Ramos (cell line): ENCODE measurements around the gene CYFIP1.
"Not testable (repeated sequence)": the region's sequence is repeated elsewhere in the genome, so short reads cannot be mapped to it uniquely, and the experiment has no call there.

Experiments
- in situ Hi-C: fragments of 300-500 bp; cut with MboI; formaldehyde crosslinking; loops from one replicate; pipeline ENCODE4 v1.14.3; 2022; ENCODE audit warnings: low sequenced_read_pairs; ENCODE audit not compliant: unreplicated experiment

Gene CYFIP1

DNA sequence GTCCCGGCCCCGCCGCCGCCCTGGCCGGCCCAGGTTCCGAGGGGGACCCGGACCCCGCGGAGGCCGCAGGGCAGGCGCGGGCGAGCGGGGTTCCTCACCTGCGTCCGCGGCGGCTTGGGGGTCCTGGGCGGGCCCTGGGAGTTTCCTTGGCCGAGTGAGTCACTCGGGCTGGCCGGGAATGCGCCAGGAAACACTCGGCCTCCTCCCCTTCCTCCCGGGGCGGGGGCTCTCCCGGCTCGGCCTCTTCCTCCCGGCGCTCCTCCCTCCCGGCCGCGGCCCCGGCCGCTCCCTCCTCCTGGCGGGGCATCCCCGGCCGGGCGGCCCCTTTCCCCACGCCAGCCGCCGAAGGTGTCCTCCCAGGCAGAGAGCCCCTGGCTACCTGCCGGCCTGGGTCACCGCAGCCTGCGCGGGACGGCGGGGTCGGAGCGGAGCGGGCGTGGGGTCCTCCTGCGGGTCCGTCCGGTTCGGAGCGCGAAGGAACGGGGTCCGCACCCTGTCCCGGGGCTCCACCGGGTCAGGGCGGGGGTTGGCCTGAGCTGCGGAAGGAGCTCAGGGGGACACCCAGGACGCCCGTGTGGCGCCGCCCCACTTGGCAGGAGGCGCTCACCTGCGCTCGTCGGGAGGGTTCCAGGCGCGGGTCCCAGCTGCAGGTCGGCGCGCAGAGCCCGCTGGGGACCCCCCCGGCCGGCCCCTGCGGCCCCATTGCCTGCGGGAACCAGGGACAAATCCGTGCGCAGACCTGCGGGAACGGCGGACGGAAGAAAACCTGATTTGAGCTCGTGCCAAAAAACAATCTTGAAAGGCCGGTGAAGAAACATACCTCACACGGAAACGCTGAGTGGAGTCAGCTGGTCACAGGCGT is at the start of gene CYFIP1:
Gene CYFIP1, minus strand, starts transcription at position 180 of the 862 bp plus-strand sequence. CDS start 33,083 bp downstream, outside the sequence.
- in situ Hi-C loops = no loop called here

DNA sequence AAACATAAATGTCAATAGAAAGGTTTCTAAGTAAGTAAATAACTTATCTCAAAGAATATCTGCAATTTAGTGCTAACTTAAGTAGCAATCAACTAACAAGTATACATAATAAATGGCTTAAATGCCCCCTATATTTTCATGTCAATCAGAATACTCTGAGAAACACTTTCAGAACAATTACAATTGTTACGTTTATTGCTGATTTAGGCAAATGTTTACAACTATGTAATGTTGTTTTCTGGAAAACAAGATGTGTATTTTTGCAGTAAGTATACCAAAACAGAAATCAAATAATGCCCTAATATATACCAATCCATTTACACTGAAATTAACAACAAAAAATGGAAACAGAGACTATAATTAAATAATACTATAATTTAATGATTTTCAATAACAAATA is 46.0 kb upstream of the CYFIP1 start:
- in situ Hi-C loops = no loop called here

DNA sequence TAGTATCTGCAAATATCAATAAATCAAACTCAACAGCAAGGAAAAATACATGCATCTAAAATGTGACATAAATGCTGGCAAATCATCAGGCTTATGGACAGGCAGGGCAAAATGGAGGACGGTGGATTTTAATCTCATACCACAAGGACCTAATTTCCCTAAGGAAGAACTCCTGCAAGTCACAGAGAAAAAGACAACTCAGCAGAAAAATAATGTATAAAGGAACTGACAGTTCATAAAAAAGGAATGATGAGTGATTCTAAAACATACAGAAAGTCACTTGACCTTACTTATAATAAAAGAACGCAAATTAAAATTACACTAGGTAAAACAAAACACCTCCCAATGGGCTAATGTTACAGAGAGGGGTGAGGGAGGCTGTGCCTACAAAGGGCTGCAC is 42.0 kb upstream of the CYFIP1 start:
- in situ Hi-C loops = no loop called here

DNA sequence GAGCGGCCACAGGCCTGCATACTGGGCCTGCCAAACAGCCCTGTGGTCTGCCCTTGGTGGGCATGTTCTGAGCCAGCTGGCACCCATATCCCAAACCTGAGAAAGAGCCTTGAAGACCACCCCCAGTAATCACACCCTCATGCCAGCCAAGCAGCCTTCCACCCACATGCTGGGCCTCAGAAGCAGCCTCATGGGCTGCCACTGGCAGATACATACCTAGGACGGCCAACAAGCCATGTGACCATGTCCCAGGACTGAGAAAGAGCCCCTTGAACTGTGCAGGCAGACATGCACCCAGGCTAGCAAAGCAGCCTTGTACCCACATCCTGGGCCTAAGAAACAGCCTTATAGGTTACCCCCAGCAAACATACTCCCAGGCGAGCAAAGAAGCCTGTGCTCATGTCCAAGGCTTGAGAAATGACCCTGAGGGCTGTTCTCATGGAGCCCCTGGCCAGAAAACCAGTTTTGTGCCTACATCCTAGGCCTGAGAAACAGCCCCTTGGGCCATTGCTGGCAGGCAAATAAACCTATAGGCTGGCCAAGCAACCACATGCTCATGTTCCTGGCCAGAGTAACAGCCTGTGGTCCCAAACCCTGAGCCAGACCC is 34.3 kb upstream of the CYFIP1 start:
- in situ Hi-C loops = loop anchor here (10.0 kb wide), 1 partner anchor 60 kb away; no protein-coding TSS in a partner anchor

DNA sequence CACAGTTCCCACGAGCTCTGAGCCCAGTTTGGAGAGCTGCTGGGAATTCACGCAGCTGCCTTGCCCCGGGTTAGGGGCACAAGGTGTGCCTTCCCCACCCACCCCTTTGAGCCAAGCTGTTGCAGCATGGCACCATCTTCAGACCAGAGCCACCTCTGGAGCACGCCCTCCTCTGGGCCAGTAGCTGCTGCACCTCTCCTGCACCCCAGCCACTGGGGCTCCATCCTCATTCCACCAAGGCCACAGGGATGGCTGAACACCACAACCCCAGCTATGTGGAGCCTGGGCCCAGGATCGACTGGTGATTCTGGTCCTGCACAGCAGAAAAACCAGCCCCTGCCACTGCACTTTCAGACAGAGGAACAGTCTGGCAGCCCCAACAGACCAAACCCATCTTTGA is 33.5 kb upstream of the CYFIP1 start:
- in situ Hi-C loops = loop anchor here (10.0 kb wide), 1 partner anchor 61 kb away; no protein-coding TSS in a partner anchor

DNA sequence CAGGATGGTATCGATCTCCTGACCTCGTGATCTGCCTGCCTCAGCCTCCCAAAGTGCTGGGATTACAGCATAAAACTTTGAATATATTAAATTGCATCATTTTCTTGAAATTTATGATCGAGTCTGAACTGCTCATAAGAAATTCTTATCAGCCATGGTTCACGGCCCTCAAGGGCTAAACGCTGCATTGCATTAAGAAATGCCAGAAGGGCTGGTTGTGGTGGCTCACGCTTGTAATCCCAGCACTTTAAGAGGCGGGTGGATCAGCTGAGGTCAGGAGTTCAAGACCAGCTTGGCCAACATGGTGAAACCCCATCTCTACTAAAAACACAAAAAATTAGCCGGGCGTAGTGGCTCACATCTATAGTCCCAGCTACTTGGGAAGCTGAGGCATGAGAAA is 32.4 kb upstream of the CYFIP1 start:
- in situ Hi-C loops = loop anchor here (10.0 kb wide), 1 partner anchor 62 kb away; no protein-coding TSS in a partner anchor

DNA sequence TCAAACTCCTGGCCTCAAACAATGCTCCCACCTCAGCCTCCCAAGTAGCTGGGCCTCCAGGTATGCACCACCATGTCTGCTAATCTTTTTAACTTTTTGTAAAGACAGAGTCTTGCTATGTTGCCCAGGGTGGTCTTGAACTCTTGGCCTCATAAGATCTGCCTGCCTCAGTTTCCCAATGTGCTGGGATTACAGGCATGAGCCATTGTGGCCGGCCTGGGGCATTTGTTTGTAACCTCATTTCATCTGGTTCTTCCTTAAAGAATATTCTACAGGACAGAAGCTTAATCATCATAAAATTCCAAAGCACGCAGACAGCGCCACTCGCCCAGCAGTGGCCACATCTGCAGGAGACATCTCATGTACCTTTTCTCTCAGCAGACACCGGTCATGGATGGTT is 23.6 kb upstream of the CYFIP1 start:
- in situ Hi-C loops = no loop called here

DNA sequence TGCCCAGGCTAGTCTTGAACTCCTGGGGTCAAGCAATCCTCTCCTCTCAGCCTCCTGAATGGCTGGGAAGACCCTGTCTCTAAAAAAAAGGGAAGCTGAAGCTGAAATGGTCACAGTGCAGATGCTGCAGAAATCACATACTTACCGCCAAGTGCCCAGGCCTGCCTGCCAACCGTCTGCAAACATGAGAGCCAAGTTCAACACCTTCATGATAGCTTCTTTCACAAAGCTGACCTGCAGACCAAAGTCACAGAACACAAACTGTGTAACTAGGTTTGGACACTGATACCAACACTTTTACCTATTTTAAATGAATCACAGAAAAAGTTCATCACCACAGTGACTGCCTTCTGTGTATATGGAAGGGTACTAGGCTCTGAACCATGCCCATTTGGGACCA is 22.8 kb upstream of the CYFIP1 start:
- in situ Hi-C loops = no loop called here

DNA sequence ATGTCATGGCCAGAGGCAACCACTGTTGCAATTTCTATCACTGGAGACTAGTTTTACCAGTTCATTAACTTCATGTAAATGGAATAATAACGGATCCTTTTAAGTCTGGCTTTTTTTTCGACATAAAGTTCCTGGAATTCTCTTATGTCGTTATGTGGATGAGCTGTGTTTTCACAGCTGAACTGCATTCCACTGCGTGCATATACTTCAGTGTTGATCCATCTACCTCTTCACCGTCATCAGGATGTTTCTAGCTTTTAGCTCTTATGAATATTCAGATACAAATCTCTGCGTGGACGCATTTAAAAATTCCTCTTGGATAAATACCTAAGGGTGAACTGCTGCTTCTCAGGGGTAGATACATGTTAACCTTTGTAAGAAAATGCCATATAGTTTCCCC is 15.6 kb upstream of the CYFIP1 start:
- in situ Hi-C loops = no loop called here

DNA sequence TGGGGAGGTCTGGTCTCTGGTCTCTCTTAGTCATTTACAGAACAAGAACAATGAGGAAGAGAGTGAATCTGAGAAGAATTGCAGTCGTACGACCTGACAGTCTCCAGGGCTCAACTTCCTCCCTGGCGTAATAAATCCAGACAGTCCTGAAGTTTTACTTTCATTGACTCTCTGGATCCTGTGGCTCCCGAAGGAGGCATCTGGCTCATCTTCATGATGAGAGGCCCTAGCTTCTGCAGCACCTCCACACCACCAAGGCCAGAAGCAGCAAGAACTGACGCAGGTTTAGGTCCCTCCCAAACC is 11.8 kb upstream of the CYFIP1 start:
- in situ Hi-C loops = no loop called here

DNA sequence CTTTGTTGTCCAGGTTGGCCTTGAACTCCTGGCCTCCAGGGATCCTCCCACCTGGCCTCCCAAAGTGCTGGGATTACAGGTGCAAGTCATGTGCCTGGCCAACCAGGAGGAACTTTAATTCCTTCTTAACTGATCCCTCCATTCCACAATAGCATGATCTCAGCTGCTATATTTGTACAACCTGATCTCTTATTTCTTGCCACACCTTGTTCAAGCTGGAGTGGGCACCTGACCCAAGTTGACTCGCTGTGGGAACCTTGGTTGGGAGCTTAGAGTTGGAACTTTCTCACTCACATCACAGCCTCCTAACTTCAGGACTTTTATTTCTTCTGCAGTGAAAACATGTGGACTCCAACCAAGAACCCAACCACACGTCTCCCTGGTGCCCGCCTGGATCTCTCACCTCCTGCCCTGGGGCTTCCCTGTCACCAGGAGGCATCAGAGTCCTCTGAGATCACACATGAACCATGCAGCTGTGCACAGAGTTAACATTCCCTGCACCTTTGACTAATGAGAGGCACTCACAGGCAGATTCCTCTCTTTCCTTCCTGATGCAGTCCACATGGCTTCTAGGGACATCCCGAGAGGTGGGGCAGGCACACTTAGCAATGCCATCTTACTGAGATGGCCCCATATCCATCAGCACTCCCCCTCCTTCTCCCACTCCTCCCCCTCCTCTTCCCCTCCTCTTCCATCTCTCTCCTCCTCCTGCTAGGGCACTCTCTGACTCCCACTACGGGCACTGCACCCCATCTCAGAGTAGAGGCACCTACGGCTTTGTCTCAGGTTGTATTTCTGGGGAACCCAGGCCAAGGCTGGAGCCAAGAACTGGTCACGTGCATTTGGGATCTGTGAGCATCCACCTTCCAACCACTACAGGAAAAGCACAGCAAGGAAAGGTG is 9.7 kb upstream of the CYFIP1 start:
- in situ Hi-C loops = no loop called here

DNA sequence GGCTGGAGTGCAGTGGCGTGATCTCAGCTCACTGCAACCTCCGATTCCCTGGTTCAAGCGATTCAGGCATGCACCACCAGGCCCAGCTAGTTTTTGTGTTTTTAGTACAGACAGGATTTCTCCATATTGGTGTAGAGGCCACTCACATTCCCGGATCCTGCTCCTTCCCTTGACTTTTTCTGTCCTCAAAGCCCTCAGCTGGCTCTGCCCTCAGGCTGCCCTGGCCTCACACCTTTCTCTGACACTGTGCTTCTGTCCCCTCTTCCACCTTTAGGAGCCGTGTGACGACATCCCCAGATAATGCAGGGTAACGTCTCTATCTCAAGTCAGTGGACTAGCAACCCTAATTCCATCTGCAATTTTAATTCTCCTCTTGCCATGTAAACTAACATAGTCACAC is 8.6 kb upstream of the CYFIP1 start:
- in situ Hi-C loops = no loop called here

DNA sequence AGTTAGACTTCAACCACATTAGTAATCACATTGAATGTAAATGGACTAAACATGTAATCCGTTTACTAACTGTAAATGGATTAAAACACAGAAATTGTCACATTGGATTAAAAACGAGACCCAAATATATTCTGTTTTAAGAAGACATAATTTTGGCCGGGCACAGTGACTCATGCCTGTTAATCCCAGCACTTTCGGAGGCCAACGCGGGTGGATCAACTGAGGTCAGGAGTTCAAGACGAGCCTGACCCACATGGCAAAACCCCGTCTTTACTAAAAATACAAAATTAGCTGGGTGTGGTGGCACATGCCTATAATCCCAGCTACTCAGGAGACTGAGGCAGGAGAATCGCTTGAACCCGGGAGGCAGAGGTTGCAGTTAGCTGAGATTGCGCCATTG is 1.8 kb upstream of the CYFIP1 start:
- in situ Hi-C loops = not testable (repeated sequence)

DNA sequence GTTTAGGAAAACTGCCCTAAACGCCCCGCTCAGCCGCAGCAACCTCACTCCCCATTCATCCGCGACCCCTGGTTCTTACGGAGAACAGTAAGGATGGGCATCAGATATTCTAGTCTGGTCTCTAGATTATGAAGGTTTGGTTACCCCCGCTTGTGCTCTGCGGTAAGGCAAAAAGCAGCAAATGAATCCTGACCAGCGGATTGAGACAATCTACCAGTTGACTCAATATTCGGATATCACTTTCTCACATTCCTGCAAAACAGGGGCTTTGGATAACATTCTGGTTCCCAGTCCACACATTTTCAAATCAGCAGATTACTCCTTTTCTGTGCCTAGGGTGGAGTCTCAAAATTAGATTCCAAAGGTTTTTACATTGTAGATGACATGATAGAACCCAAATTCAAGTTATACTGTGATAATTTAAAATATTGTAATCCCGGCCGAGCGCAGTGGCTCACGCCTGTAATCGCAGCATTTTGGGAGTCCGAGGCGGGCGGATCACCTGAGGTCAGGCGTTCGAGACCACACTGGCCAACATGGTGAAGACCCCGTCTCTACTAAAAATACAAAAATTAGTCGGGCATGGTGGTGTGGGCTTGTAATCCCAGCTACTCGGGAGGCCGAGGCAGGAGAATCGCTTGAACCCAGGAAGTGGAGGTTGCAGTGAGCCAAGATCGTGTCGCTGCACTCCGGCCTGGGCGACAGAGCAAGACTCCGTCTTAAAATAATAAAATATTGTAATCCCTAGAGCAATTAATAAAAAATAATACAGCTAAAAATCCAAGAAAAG is 1.1 kb upstream of the CYFIP1 start:
- in situ Hi-C loops = no loop called here

DNA sequence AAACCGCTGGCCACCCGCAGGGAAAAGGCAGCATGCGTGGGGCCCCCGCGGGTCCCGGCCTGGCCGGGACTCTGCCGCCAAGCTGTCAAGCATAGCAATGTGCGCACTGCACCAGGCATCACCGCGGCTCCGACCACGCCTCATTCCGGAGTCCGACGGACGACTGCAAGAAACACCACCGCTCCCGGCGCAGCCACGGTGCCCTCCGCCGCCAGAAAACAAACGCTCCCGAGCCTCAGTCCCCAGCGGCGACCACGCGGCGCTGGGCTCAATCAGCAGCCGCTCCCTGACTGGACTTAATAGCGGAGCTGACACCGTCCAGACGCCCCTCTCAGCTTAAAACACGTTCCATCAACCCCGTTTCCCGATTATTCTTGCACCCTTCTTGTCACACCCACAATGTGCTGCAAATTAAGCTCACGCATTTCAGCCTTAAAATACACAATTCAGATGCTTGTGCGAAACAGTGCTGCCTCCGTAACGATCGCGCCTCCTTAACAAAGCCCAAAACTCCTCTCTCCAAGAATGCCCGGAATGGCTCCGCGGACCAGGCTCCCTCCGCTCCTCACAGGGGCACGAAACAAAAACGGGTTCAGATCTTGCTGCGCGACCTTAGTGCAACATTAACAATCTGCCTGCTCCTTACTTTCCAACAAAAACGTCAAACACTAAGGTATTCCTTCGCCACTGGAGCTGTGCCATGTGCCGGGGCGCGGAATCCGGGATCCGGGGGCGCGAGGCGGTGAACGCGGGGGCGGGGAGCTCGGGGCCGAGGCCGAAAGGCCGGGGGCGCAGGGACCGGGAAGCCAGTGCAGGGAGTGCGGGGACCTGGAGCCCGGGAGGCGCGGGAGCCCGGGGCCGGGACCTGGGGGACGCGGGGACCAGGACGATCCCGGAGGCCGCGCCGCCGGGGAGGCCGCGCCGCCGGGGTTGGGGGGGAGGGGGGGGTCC is 655 bp downstream of the CYFIP1 start:
- in situ Hi-C loops = no loop called here

DNA sequence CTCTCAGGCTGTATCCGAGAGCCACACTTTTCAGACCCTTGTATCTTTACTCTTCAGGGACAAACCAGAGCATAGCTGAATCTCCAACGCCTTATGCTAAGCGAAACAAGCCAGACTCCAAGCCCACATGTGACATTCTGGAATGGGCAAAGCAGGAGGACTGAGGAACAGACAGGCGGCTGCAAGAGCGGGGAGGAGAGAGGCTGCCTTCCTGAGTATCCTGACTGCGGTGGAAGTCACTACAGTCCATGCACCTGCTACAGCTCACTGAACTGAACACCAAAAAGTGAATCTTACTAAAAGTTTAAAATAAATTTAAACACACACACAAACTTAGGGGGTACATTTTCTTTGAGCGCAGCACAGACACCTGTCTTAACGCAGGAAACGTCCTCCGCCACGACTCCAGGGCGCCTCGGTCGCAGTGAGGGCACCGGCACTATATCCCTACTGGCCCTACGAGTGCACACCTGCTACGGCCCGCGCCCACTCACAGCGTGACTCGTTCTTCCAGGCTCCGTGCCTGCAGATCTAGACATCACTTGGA is 1.4 kb downstream of the CYFIP1 start:
- in situ Hi-C loops = no loop called here

DNA sequence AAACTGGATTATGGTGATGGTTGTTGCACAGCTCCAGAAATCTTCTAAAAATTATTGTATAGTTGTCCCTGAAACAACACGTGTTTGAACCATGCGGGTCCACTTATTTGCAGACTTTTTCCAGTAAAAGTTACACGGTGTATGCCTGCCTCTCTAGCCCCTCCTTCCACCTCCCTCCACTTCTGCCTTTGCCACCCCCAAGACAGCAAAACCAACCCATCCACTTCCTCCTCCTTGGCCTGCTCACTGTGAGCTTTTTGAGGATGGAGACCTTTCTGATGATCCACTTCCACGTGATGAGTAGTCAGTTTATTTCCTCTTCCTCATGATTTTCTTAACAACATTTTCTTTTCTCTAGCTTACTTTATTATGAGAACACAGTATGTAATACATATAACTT is 5.4 kb downstream of the CYFIP1 start:
- in situ Hi-C loops = no loop called here

DNA sequence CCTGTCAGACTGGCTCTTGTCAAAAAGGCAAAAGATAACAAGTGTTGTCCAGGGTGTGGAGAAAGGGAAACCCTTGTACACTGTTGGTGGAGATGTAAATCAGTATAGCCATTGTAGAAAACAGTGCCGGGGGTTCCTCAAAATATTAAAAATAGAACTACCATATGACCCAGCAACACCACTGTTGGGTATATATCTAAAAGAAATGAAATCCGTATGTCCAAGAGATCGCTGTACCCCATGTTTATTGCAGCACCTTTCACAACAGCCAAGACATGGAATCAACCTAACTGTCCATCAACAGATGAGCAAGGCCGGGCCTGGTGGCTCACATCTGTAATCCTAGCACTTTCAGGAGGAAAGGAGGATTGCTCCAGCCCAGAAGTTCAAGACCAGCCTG is 6.2 kb downstream of the CYFIP1 start:
- in situ Hi-C loops = no loop called here

DNA sequence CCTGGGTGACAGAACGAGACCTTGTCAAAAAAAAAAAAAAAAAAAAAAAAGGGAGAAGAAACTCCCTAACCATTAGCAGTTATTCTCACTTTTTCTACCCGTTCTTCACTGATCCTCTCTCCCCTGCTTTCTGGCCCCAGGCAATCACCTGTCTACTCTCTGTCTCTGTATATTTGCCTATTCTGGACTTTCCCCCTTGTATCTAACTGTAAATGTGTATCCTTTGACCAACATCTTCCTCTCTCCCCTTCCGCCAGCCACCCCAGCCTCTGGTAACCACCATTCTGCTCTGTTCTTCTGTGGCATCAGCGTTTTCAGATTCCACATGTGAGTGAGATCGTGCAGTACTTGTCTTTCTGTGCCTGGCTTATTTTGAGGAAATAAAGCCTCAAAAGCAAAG is 6.9 kb downstream of the CYFIP1 start:
- in situ Hi-C loops = no loop called here
